Uterine smooth muscle cell (primary cell): ENCODE measurements around the gene CSTF2T. TPM values are rescaled to one million over a fixed set of nuclear protein-coding genes. Genes with fewer than 3 reads are reported as not detected.

Experiments
- total RNA-seq: library from RNA; depleted of rRNA; stranded (reverse); fragments of >200 nt; gene quantifications from 2 replicates; pipeline ENCODE4 v1.2.3, GENCODE V29; 2014

CSTF2T gene, protein sequence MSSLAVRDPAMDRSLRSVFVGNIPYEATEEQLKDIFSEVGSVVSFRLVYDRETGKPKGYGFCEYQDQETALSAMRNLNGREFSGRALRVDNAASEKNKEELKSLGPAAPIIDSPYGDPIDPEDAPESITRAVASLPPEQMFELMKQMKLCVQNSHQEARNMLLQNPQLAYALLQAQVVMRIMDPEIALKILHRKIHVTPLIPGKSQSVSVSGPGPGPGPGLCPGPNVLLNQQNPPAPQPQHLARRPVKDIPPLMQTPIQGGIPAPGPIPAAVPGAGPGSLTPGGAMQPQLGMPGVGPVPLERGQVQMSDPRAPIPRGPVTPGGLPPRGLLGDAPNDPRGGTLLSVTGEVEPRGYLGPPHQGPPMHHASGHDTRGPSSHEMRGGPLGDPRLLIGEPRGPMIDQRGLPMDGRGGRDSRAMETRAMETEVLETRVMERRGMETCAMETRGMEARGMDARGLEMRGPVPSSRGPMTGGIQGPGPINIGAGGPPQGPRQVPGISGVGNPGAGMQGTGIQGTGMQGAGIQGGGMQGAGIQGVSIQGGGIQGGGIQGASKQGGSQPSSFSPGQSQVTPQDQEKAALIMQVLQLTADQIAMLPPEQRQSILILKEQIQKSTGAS
- 15.5 and 19.4 TPM in 2 replicates for total RNA-seq

DNA sequence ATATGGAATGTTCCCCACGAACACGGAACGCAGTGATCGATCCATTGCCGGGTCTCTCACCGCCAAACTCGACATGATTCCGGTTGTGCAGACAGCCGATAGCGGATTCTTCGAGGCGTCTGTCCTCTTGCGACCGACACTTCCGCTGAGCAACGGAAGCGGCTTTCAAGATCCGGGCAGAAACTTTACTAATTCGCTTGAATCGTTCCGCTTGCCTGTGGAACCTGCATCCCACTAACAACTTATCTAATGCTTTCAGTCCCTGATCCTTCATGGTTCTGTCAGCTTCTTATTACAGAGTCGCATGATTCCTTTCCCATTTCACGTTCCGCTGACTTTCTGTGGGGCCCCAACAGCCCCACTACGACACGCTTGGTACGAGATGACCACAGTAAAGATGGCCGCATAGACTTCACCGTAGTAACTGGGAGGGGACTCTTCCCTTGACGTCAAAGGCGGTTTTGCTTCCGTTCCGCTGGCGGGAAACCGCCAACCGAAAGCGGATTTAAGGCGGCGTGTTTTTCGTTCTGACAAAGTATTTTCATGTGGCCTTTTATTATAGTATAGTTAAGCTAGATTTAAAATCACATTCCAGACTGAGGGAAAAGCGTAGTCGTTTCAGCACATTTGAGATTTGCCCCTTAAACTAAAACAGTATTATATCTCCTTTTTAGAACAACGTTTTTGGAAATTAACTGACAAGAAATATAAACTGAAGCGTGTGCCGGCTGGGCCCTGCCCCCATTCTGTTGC, at the start of gene CSTF2T:
TSS of gene CSTF2T (minus strand) at position 121 of the 753 bp plus-strand sequence. CDS start at position 75, 46 bp downstream.

